Spleen (tissue), 7 donors: ENCODE results near the gene XAGE2.
"Not testable (repeated sequence)": the region's sequence is repeated elsewhere in the genome, so short reads cannot be mapped to it uniquely, and the experiment has no call there.

Source experiments
- CTCF ChIP-seq, 11 experiments: fragments of 200-600 bp in 7 of 11; fragments of 450-650 bp in 4 of 11; sonication (generic) in 4 of 11; IDR thresholded peaks in 8 of 11; conservative IDR thresholded peaks in 3 of 11; 1 replicate in 7 of 11; 2 replicates in 4 of 11; pipeline versions ENCODE4 v1.4.0 to v1.8.0; 2016 to 2021; ENCODE audit warnings: antibody characterized with exemption in 11 of 11, inconsistent platforms in 4 of 11, mild to moderate bottlenecking in 1 of 11
- POLR2A ChIP-seq, 3 donors: fragments of 450-650 bp; IDR thresholded peaks; one replicate each; pipeline ENCODE4 v1.5.1; 2017; ENCODE audit warnings: antibody characterized with exemption in 3 of 3, mild to moderate bottlenecking in 1 of 3
- POLR2AphosphoS5 ChIP-seq, 3 donors: sonication (generic); formaldehyde crosslinking; IDR thresholded peaks; one replicate each; pipeline ENCODE4 v1.5.1; 2017; ENCODE audit warnings: antibody characterized with exemption in 3 of 3
- donor health status: DM: no; HTN: no; CAD: no; lungs with moderate emphysema.
- donor health status: DM: no; HTN: no; CAD: no.
- donor health status: DM: no; HTN: no; CAD: no.

GRCh38 chrX:52343131-52343530 lies 25.7 kb upstream of the XAGE2 start:
- not testable (repeated sequence) for TF ChIP-seq CTCF (IDR thresholded peaks at IDR 0.05 in 8 of 11, conservative IDR thresholded peaks at IDR 0.05 in 3 of 11); POLR2A (IDR thresholded peaks at IDR 0.05); POLR2AphosphoS5 (IDR thresholded peaks at IDR 0.05)
